ENCODE results near the gene NEAT1. TPM values are rescaled to one million over a fixed set of nuclear protein-coding genes. Genes with fewer than 3 reads are reported as not detected.
A peak's percentile ranks its signal among the peaks of the same experiment; 100 is the strongest.
"Not testable (repeated sequence)": the region's sequence is repeated elsewhere in the genome, so short reads cannot be mapped to it uniquely, and the experiment has no call there.

NEAT1 gene
- total and polyA plus RNA-seq, 9 of the 15 experiments (the other 6 are each of a cell fraction or from before 2014, with no cell fraction given), result 20.1 to 389 (median 62.8) TPM

DNA sequence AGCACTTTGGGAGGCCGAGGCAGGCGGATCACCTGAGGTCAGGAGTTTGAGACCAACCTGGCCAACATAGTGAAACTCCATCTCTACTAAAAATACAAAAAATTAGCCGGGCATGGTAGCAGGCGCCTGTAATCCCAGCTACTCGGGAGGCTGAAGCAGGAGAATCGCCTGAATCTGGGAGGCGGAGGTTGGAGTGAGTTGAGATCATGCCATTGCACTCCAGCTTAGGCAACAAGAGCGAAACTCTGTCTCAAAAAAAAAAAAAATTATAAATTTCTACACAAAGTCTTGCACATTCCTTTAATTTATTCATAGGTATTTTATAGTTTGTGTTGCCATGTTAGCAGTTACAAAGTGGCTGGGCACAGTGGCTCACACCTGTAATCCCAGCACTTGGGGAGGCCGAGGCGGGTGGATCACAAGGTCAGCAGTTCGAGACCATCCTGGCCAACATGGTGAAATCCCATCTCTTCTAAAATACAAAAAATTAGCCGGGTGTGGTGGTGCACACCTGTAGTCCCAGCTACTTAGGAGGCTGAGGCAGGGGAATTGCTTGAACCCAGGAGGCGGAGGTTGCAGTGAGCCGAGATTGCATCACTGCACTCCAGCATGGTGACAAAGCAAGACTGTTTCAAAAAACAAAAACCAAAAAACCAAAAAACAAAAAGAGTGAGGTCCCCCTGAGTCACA, 50.1 kb downstream of the NEAT1 start (continued):
- TF ChIP-seq, protein P1, sequence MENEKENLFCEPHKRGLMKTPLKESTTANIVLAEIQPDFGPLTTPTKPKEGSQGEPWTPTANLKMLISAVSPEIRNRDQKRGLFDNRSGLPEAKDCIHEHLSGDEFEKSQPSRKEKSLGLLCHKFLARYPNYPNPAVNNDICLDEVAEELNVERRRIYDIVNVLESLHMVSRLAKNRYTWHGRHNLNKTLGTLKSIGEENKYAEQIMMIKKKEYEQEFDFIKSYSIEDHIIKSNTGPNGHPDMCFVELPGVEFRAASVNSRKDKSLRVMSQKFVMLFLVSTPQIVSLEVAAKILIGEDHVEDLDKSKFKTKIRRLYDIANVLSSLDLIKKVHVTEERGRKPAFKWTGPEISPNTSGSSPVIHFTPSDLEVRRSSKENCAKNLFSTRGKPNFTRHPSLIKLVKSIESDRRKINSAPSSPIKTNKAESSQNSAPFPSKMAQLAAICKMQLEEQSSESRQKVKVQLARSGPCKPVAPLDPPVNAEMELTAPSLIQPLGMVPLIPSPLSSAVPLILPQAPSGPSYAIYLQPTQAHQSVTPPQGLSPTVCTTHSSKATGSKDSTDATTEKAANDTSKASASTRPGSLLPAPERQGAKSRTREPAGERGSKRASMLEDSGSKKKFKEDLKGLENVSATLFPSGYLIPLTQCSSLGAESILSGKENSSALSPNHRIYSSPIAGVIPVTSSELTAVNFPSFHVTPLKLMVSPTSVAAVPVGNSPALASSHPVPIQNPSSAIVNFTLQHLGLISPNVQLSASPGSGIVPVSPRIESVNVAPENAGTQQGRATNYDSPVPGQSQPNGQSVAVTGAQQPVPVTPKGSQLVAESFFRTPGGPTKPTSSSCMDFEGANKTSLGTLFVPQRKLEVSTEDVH (IDR thresholded peaks at IDR 0.05; ENCODE audit: low read depth, partially characterized antibody), result peak; percentile 5
- TF ChIP-seq KDM2B (CRISPR knock-in tag; IDR thresholded peaks at IDR 0.05) (0 out of 2 replicates have a peak, but pooled peaks have one; percentile 3), CEBPB (tag; IDR thresholded peaks at IDR 0.05) (peak; percentile 80), SMARCA5 (IDR thresholded peaks at IDR 0.05) (peak; percentile 29; the same call in 1 of the 2 replicates), ATF7 (IDR thresholded peaks at IDR 0.05) (0 out of 2 replicates have a peak, but pooled peaks have one; percentile 8), HDAC2 (IDR thresholded peaks at IDR 0.05) (0 out of 2 replicates have a peak, but pooled peaks have one; percentile 21), PHF20 (IDR thresholded peaks at IDR 0.05; ENCODE audit: partially characterized antibody) (peak; percentile 45), TRIM24 (IDR thresholded peaks at IDR 0.05) (peak; percentile 63 to 69; a peak in 3 of 4 replicates), KDM1A (IDR thresholded peaks at IDR 0.05) (peak; percentile 48 to 61; a peak in 2 of 4 replicates)
- TF ChIP-seq, protein P2, sequence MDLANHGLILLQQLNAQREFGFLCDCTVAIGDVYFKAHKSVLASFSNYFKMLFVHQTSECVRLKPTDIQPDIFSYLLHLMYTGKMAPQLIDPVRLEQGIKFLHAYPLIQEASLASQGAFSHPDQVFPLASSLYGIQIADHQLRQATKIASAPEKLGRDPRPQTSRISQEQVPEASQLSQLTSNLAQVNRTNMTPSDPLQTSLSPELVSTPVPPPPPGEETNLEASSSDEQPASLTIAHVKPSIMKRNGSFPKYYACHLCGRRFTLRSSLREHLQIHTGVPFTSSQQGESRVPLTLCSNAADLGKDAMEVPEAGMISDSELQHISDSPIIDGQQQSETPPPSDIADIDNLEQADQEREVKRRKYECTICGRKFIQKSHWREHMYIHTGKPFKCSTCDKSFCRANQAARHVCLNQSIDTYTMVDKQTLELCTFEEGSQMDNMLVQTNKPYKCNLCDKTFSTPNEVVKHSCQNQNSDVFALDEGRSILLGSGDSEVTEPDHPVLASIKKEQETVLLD (IDR thresholded peaks at IDR 0.05), result 0 out of 2 replicates have a peak, but pooled peaks have one; percentile 15
- TF ChIP-seq, protein P3, sequence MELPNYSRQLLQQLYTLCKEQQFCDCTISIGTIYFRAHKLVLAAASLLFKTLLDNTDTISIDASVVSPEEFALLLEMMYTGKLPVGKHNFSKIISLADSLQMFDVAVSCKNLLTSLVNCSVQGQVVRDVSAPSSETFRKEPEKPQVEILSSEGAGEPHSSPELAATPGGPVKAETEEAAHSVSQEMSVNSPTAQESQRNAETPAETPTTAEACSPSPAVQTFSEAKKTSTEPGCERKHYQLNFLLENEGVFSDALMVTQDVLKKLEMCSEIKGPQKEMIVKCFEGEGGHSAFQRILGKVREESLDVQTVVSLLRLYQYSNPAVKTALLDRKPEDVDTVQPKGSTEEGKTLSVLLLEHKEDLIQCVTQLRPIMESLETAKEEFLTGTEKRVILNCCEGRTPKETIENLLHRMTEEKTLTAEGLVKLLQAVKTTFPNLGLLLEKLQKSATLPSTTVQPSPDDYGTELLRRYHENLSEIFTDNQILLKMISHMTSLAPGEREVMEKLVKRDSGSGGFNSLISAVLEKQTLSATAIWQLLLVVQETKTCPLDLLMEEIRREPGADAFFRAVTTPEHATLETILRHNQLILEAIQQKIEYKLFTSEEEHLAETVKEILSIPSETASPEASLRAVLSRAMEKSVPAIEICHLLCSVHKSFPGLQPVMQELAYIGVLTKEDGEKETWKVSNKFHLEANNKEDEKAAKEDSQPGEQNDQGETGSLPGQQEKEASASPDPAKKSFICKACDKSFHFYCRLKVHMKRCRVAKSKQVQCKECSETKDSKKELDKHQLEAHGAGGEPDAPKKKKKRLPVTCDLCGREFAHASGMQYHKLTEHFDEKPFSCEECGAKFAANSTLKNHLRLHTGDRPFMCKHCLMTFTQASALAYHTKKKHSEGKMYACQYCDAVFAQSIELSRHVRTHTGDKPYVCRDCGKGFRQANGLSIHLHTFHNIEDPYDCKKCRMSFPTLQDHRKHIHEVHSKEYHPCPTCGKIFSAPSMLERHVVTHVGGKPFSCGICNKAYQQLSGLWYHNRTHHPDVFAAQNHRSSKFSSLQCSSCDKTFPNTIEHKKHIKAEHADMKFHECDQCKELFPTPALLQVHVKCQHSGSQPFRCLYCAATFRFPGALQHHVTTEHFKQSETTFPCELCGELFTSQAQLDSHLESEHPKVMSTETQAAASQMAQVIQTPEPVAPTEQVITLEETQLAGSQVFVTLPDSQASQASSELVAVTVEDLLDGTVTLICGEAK (IDR thresholded peaks at IDR 0.05), result peak; percentile 33; the same call in 1 of the 2 replicates
- TF ChIP-seq, protein P3 (CRISPR knock-in tag; IDR thresholded peaks at IDR 0.05), result not testable (repeated sequence)

All from K562 (cell line).